A673 (cell line): ENCODE data around the gene ZNF519. TPM values are rescaled to one million over a fixed set of nuclear protein-coding genes. Genes with fewer than 3 reads are reported as not detected.

Source experiments
- BruUV-seq: library from RNA; stranded (reverse); fragments of 400-500 nt; replicated peaks from 2 replicates; lab custom pipeline; 2021; lab: Mats Ljungman, UMichigan
- CTCF ChIA-PET: fragments of 300-600 bp; sonication (Branson Sonifier 250); formaldehyde crosslinking; loops from one replicate; lab custom pipeline; 2022; ENCODE audit warnings: antibody characterized with exemption; lab: Charles Lee
- POLR2A ChIA-PET: fragments of 300-600 bp; sonication (Branson Sonifier 250); formaldehyde crosslinking; loops from one replicate; lab custom pipeline; 2022; ENCODE audit warnings: antibody characterized with exemption; ENCODE audit not compliant: low non-redundant PET; lab: Charles Lee
- DNase-seq: peaks from one replicate; pipeline ENCODE4 v3.0.0-alpha.2; 2015; ENCODE audit warnings: low spot score
- H3K27ac ChIP-seq: fragments of 200-600 bp; sonication (generic); 2 replicates; pipeline ENCODE4 v1.5.1; 2016; ENCODE audit warnings: mixed run types, low read depth, mild to moderate bottlenecking, mixed read lengths, antibody characterized with exemption, low read length; ENCODE audit not compliant: poor library complexity, severe bottlenecking
- H3K27me3 ChIP-seq: fragments of 200-600 bp; sonication (generic); replicated peaks from 2 replicates; pipeline ENCODE4 v1.6.1; 2017; ENCODE audit warnings: mixed run types, low read depth, mild to moderate bottlenecking, mixed read lengths, antibody characterized with exemption, low read length; ENCODE audit not compliant: insufficient read depth, poor library complexity
- H3K36me3 ChIP-seq: fragments of 200-600 bp; sonication (generic); 2 replicates; pipeline ENCODE4 v1.6.1; 2016; ENCODE audit warnings: mixed run types, mild to moderate bottlenecking, mixed read lengths, antibody characterized with exemption, low read length; ENCODE audit not compliant: insufficient read depth, poor library complexity, severe bottlenecking
- H3K4me1 ChIP-seq: fragments of 200-600 bp; sonication (generic); 2 replicates; pipeline ENCODE4 v1.6.1; 2017; ENCODE audit warnings: mixed run types, mild to moderate bottlenecking, mixed read lengths, antibody characterized with exemption, low read length; ENCODE audit not compliant: insufficient read depth, poor library complexity, severe bottlenecking
- H3K4me3 ChIP-seq: fragments of 200-600 bp; sonication (generic); 2 replicates; pipeline ENCODE4 v1.5.1; 2016; ENCODE audit warnings: low read depth, mixed run types, mild to moderate bottlenecking, mixed read lengths, low read length; ENCODE audit not compliant: poor library complexity, severe bottlenecking
- H3K9me3 ChIP-seq: fragments of 200-600 bp; sonication (generic); 2 replicates; pipeline ENCODE4 v1.6.1; 2016; ENCODE audit warnings: mixed run types, low read depth, mild to moderate bottlenecking, mixed read lengths, antibody characterized with exemption, low read length; ENCODE audit not compliant: poor library complexity, severe bottlenecking
- EZH2 ChIP-seq: fragments of 200-600 bp; sonication (generic); IDR thresholded peaks from 2 replicates; pipeline ENCODE4 v1.6.1; 2017; ENCODE audit warnings: borderline replicate concordance, low read depth, mild to moderate bottlenecking, mixed read lengths, antibody characterized with exemption, low read length; ENCODE audit not compliant: poor library complexity, severe bottlenecking
- intact Hi-C: fragments of 100-400 bp; cut with micrococcal nuclease; formaldehyde crosslinking; loops from one replicate; pipeline ENCODE4 v1.10.0; 2022; ENCODE audit not compliant: unreplicated experiment
- total RNA-seq: library from RNA; stranded (reverse); gene quantifications from 2 replicates; pipeline ENCODE4 v1.2.3, GENCODE V29; 2021
- TF ChIP-seq, protein P1 (sequence below): fragments of 300-800, 200-600 bp; sonication (generic); conservative IDR thresholded peaks from 2 replicates; pipeline ENCODE4 v1.5.1; 2017; ENCODE audit warnings: low read depth, mild to moderate bottlenecking, antibody characterized with exemption, low read length, moderate library complexity, mixed read lengths

Gene ZNF519
- total RNA-seq, 1 experiment from 2014 or later, result 27.5 TPM

DNA sequence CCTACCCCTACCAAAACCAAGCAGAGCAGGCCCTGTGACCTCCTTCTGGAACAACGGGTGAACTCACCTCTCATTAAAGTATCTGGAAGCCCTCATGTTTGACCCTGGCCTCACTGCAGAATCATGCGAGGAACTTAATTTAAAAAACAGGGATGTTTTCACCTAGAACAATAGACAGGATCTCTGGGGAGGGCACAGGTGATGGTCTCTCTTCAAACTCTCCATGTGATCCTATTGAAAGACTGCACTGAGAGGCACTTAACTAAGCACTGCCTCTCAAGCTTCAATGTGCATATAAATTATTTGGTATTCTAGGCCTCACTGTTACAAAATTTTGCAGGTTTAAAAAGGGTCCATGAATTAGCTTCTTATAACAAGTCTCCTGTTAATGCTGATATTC, 7.5 kb downstream of the ZNF519 start:
- Histone ChIP-seq H3K27ac (no peak overlapping the region), H3K4me3 (no peak overlapping the region), H3K4me1 (no peaks in the 10 kb centered on the region), H3K27me3 (no peaks in the 10 kb centered on the region), H3K9me3 (no peaks in the 10 kb centered on the region), H3K36me3 (peaks cover 5% of the 10 kb centered on the region)
- intact Hi-C loops, result no loop called here
- POLR2A ChIA-PET, result no interaction called here
- BruUV-seq, result no TSS peak
- CTCF ChIA-PET, result interaction anchor here (0.6 kb wide), 1 partner anchor 43 kb away, joined by 6 read pairs; no protein-coding TSS in a partner anchor
- DNase-seq, result no peak
- TF ChIP-seq, protein P1, sequence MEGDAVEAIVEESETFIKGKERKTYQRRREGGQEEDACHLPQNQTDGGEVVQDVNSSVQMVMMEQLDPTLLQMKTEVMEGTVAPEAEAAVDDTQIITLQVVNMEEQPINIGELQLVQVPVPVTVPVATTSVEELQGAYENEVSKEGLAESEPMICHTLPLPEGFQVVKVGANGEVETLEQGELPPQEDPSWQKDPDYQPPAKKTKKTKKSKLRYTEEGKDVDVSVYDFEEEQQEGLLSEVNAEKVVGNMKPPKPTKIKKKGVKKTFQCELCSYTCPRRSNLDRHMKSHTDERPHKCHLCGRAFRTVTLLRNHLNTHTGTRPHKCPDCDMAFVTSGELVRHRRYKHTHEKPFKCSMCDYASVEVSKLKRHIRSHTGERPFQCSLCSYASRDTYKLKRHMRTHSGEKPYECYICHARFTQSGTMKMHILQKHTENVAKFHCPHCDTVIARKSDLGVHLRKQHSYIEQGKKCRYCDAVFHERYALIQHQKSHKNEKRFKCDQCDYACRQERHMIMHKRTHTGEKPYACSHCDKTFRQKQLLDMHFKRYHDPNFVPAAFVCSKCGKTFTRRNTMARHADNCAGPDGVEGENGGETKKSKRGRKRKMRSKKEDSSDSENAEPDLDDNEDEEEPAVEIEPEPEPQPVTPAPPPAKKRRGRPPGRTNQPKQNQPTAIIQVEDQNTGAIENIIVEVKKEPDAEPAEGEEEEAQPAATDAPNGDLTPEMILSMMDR, result no peak
- no peak for TF ChIP-seq EZH2

DNA sequence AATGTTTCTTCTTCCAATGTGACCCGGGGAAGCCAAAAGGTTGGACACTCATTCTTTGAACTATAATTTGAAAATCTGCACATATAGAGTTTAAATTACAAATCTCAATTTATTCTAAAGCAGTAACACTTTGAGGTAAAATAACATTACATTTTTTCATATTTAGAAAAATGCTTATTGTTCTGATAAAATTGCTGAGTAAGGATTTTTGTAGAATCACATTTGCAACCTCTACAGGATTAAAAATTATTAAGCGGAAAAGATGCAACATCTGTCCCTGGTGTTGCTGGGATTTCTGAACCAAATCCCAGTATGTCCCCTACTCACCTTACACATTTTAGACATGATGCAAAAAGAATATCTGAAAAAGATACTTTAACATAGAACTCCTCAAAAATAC, 10.1 kb downstream of the ZNF519 start:
- no TSS peak for BruUV-seq
- Histone ChIP-seq H3K36me3 (peaks cover 5% of the 10 kb centered on the region), H3K27ac (no peak overlapping the region), H3K27me3 (no peaks in the 10 kb centered on the region), H3K4me3 (no peak overlapping the region), H3K9me3 (peaks cover 3% of the 10 kb centered on the region), H3K4me1 (no peaks in the 10 kb centered on the region)
- TF ChIP-seq, protein P1, result no peak
- TF ChIP-seq EZH2, result no peak
- ChIA-PET POLR2A (no interaction called here), CTCF (no interaction called here)
- DNase-seq, result no peak
- intact Hi-C loops, result no loop called here

DNA sequence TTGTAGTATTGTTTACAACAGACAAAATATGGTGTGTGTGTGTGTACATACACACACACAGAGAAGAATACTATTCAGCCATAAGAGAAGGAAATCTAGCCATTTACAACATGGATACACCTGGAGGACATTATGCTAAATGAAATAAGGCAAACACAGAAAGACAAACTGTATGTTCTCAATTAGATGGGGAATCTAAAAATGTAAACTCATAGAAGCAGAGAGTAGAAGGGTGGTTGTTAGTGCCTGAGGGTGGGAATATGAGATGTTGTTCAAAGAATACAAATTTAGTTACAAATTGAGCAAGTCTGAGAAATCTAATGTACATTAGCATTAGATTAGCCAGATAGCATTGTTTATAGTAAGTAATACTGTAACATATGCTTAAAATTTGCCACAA, 11.3 kb downstream of the ZNF519 start:
- intact Hi-C loops, result no loop called here
- BruUV-seq, result no TSS peak
- no peak for DNase-seq
- POLR2A ChIA-PET, result no interaction called here
- Histone ChIP-seq H3K4me3 (no peak overlapping the region), H3K4me1 (no peaks in the 10 kb centered on the region), H3K36me3 (peaks cover 5% of the 10 kb centered on the region), H3K27ac (no peak overlapping the region), H3K27me3 (no peaks in the 10 kb centered on the region), H3K9me3 (peaks cover 13% of the 10 kb centered on the region)
- no peak for TF ChIP-seq EZH2
- TF ChIP-seq, protein P1, result no peak
- CTCF ChIA-PET, result no interaction called here
